Ovary (tissue), 3 donors: ENCODE data around the gene VSIG10L.

Source experiments
- EP300 ChIP-seq: sonication (generic); formaldehyde crosslinking; IDR thresholded peaks from one replicate; pipeline ENCODE4 v1.6.1; 2017; ENCODE audit warnings: antibody characterized with exemption
- POLR2A ChIP-seq: fragments of 450-650 bp; IDR thresholded peaks from one replicate; pipeline ENCODE4 v1.6.1; 2017; ENCODE audit warnings: antibody characterized with exemption, mild to moderate bottlenecking, moderate library complexity
- TF ChIP-seq, protein P1 (sequence below), 3 donors: fragments of 450-650 bp in 2 of 3; fragments of 200-600 bp in 1 of 3; IDR thresholded peaks; one replicate each; pipeline versions ENCODE4 v1.5.1 to v1.8.0; 2016 to 2022; ENCODE audit warnings: antibody characterized with exemption in 3 of 3, mild to moderate bottlenecking in 1 of 3
- donor health status: DM: no; HTN: no; CAD: no.

DNA sequence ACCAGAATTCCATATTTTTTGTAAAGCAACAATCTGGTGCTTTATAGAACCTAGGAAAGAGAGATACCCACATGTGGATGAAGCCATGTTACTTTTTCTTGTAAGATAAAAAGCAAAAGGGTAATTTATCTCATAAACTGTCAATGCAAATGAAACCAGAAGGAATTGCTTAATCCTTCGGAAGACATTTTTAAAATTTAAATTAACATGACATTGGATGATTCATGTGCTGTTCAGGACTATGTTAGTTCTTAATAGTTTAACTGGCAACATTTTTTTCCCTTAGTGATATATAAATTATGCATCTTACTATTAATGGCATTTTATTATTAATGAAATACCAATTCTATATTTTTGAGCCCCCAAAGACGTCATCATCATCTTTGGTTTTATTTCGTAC is 56.3 kb downstream of the VSIG10L start:
- TF ChIP-seq POLR2A (no peak), EP300 (no peak)
- TF ChIP-seq, protein P1, sequence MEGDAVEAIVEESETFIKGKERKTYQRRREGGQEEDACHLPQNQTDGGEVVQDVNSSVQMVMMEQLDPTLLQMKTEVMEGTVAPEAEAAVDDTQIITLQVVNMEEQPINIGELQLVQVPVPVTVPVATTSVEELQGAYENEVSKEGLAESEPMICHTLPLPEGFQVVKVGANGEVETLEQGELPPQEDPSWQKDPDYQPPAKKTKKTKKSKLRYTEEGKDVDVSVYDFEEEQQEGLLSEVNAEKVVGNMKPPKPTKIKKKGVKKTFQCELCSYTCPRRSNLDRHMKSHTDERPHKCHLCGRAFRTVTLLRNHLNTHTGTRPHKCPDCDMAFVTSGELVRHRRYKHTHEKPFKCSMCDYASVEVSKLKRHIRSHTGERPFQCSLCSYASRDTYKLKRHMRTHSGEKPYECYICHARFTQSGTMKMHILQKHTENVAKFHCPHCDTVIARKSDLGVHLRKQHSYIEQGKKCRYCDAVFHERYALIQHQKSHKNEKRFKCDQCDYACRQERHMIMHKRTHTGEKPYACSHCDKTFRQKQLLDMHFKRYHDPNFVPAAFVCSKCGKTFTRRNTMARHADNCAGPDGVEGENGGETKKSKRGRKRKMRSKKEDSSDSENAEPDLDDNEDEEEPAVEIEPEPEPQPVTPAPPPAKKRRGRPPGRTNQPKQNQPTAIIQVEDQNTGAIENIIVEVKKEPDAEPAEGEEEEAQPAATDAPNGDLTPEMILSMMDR (IDR thresholded peaks at IDR 0.05) = no peak
